ENCODE data around the gene HPS5. TPM values are rescaled to one million over a fixed set of nuclear protein-coding genes. Genes with fewer than 3 reads are reported as not detected.

HPS5 gene
- total RNA-seq, 1 donor from 2014 or later: 76.3 TPM

- Mint-ChIP-seq H3K4me3 (ENCODE audit: unreplicated experiment) (no peak overlapping the region), H3K9me3 (ENCODE audit: unreplicated experiment) (no peaks in the 10 kb centered on the region), H3K4me1 (ENCODE audit: unreplicated experiment) (peaks cover 38% of the 10 kb centered on the region), H3K36me3 (ENCODE audit: unreplicated experiment) (peaks cover 60% of the 10 kb centered on the region), H3K27ac (ENCODE audit: unreplicated experiment) (no peak overlapping the region), H3K27me3 (ENCODE audit: unreplicated experiment) (no peaks in the 10 kb centered on the region)
- DNase-seq (ENCODE audit: extremely low spot score, unreplicated experiment): no peak
- no peak for TF ChIP-seq CTCF (IDR thresholded peaks at IDR 0.05)
Measured at GRCh38 chr11:18352581-18352980, 30.6 kb upstream of the HPS5 start.

- Mint-ChIP-seq H3K27me3 (ENCODE audit: unreplicated experiment) (no peaks in the 10 kb centered on the region), H3K4me3 (ENCODE audit: unreplicated experiment) (peak overlapping the region; percentile 51), H3K4me1 (ENCODE audit: unreplicated experiment) (peaks cover 38% of the 10 kb centered on the region), H3K36me3 (ENCODE audit: unreplicated experiment) (peaks cover 52% of the 10 kb centered on the region), H3K9me3 (ENCODE audit: unreplicated experiment) (no peaks in the 10 kb centered on the region), H3K27ac (ENCODE audit: unreplicated experiment) (peak overlapping the region; percentile 88)
- no peak for TF ChIP-seq CTCF (IDR thresholded peaks at IDR 0.05)
- no peak for DNase-seq (ENCODE audit: extremely low spot score, unreplicated experiment)
Measured at GRCh38 chr11:18347471-18348125, 25.7 kb upstream of the HPS5 start.

GRCh38 chr11:18332891-18333290 is 11.0 kb upstream of the HPS5 start:
- Mint-ChIP-seq H3K27me3 (ENCODE audit: unreplicated experiment) (no peaks in the 10 kb centered on the region), H3K4me1 (ENCODE audit: unreplicated experiment) (peaks cover 23% of the 10 kb centered on the region), H3K36me3 (ENCODE audit: unreplicated experiment) (peaks cover 52% of the 10 kb centered on the region), H3K27ac (ENCODE audit: unreplicated experiment) (no peak overlapping the region), H3K9me3 (ENCODE audit: unreplicated experiment) (no peaks in the 10 kb centered on the region), H3K4me3 (ENCODE audit: unreplicated experiment) (no peak overlapping the region)
- no peak for TF ChIP-seq CTCF (IDR thresholded peaks at IDR 0.05)
- DNase-seq (ENCODE audit: extremely low spot score, unreplicated experiment): no peak

- no peak for DNase-seq (ENCODE audit: extremely low spot score, unreplicated experiment)
- peaks cover 20% of the 10 kb centered on the region for H3K4me1 Mint-ChIP-seq (ENCODE audit: unreplicated experiment)
- peak overlapping the region; percentile 67 for H3K27ac Mint-ChIP-seq (ENCODE audit: unreplicated experiment)
- peaks cover 52% of the 10 kb centered on the region for H3K36me3 Mint-ChIP-seq (ENCODE audit: unreplicated experiment)
- no peak overlapping the region for H3K4me3 Mint-ChIP-seq (ENCODE audit: unreplicated experiment)
- no peaks in the 10 kb centered on the region for H3K27me3 Mint-ChIP-seq (ENCODE audit: unreplicated experiment)
- H3K9me3 Mint-ChIP-seq (ENCODE audit: unreplicated experiment): no peaks in the 10 kb centered on the region
- no peak for TF ChIP-seq CTCF (IDR thresholded peaks at IDR 0.05)
Measured at GRCh38 chr11:18332302-18332701, 10.4 kb upstream of the HPS5 start.

- Mint-ChIP-seq H3K4me3 (ENCODE audit: unreplicated experiment) (no peak overlapping the region), H3K36me3 (ENCODE audit: unreplicated experiment) (peaks cover 55% of the 10 kb centered on the region), H3K27me3 (ENCODE audit: unreplicated experiment) (no peaks in the 10 kb centered on the region), H3K9me3 (ENCODE audit: unreplicated experiment) (no peaks in the 10 kb centered on the region), H3K4me1 (ENCODE audit: unreplicated experiment) (peaks cover 23% of the 10 kb centered on the region), H3K27ac (ENCODE audit: unreplicated experiment) (peak overlapping the region; percentile 62)
- TF ChIP-seq CTCF (IDR thresholded peaks at IDR 0.05): no peak
- no peak for DNase-seq (ENCODE audit: extremely low spot score, unreplicated experiment)
Measured at GRCh38 chr11:18330921-18331320, 9.0 kb upstream of the HPS5 start.
